Activated CD8-positive, alpha-beta memory T cell treated with anti-CD3 and anti-CD28 coated beads for 1 hour (primary cell): Measurements from ENCODE around the gene RASSF3.
"Not testable (repeated sequence)": the region's sequence is repeated elsewhere in the genome, so short reads cannot be mapped to it uniquely, and the experiment has no call there.

Source experiments
- DNase-seq, 2 donors: peaks; one replicate each; pipeline ENCODE4 v3.0.0-alpha.2; 2020; ENCODE audit warnings: low read depth in 1 of 2; ENCODE audit errors: extremely low read depth in 1 of 2

The RASSF3 gene, protein sequence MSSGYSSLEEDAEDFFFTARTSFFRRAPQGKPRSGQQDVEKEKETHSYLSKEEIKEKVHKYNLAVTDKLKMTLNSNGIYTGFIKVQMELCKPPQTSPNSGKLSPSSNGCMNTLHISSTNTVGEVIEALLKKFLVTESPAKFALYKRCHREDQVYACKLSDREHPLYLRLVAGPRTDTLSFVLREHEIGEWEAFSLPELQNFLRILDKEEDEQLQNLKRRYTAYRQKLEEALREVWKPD

DNA sequence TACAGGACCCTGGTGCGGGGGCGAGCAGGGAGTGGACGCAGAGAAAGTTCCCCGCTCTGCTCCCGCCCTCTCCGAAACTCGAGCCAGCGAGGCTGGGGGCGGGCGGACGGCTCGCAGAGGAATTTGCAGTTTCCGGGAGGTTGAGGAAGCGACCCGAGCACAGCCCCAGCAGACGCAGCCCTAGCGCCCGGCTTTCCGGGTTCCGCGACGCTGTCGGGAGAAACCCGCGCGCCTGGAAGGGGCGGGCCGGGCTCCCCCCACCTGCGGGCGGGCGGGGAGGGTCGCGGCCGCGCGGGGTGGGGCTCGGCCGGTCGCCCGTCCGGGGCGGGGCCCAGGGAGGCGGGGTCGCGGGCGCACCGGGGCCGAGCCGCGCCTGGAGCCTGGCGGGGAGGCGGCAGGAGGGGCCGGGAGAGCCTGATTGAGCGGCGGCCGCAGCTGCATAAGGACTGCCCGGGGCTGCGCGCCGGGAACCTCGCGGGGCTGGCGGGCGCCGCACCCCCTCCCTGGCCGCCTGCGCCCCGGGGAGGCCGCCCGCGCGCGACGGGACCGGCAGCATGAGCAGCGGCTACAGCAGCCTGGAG, at the start of gene RASSF3:
TSS of gene RASSF3 (plus strand) at position 417 of the 581 bp plus-strand sequence. CDS start at position 555, 138 bp downstream.
- peak; percentile 26 to 66 for DNase-seq

DNA sequence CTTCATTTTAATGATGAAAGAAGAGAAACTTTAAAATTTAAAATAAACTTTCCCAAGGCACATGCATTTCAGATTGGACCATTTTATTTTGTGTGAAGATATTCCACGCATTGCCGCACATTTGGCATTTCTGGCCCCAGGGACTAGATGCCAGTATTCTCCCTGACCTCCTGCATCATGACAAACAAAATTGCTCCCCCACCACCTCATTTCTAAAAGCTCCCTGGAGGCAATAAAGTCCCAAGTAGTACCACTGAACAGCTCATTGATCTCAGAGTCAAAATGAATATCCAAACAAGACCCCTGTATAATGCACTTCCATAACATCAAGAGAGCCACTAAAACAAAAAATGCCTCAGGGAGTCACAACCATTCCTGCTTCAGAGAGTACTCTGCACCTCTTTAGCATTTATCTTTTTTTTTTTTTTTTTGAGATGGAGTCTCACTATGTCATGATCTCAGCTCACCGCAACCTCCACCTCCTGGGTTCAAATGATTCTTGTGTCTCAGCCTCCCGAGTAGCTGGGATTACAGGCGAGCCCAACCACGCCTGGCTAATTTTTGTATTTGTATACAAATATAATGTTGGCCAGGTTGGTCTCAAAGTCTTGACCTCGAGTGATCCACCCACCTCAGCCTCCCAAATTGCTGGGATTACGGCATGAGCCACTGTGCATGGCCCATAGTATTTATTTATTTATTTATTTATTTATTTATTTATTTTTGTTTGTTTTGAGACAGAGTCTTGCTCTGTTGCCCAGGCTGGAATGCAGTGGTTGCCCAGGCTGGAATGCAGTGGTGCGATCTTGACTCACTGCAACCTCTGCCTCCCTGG, 48.8 kb upstream of the RASSF3 start:
- no peak for DNase-seq

DNA sequence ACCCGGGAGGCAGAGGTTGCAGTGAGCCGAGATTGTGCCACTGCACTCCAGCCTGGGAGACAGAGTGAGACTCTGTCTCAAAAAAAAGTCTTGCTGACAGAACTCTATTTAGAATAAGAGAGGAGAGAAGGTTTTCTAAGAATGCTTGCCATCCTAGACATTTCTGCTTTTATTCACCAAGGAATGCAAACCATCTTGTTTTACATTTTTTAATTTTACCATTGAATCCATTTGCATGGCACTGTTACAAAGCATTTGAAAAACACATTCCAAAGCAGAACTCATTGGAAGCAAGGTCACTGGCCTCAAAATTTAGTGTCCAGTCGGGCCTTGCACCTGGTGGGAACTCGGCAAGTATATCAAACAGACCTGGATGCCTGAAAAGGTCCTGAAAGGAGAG, 44.2 kb upstream of the RASSF3 start:
- no peak for DNase-seq

DNA sequence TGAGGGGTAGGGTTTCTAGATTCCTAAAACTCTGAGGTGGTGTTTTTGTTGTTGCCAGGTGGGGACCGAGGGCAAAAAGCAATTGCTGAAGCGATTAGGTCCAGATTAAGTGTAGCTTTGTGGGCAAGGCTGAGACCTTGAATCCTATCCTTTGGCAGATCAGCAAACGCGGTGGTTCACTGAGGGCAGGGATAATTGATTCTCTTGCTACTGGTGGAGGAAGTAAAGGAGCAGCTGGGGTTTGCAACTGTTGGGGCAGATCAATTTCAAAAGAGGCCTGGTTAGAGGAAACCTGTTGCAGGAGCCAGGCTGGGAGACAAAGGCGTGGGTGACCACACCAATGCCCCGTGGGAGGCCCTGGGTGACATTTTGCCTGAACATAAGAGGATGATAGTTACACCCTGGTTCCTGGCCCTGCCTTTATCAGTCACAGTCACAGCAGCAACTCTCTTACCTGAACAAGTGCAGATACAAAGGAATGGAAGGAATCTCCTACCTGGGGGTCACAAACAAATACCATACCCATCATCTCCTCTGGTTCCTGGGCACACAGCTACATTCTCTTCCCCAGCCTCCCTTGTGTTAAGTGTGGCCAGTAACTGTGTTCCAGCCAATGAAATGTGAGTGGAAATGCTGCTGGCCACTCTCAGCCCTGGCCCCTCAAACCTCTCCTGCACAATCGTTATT, 43.3 kb upstream of the RASSF3 start:
- no peak for DNase-seq

DNA sequence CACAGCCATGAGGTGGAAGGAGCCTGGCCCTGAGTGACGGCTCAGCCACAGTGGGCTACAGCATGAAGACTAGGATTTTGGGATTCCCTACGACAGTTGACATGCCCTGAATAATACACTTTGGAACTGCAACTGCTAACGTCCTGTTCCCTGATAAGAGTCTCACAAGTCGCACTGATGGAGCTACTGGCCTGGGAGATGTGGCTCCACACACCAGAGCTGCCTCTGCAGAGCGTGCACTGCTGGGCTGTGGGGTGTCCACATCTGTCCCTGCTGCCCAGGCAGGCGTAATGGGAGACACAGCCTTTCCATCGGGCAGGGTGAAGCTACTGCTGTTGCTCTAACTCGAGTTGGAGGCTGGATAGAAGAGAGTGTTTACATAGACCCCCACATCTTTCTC, 42.7 kb upstream of the RASSF3 start:
- no peak for DNase-seq

DNA sequence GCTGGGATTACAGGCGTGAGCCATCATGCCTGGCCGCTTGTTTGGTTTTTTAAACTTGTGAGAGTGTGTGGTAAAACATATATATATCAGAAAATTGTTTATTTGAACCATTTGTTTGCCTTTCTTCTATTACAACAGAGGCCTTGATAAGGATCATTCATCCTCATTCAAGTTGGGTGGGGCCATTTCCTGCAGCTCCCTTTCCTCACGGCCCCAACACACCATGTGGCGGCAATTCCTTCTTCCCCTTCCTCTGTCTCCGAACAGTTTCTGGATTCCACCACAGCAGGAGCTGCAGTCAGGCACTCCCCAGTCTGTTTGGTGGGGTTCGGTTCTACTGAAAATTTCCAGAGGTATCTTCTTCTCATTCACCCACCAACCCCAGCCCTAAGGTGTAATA, 42.0 kb upstream of the RASSF3 start:
- DNase-seq = no peak

DNA sequence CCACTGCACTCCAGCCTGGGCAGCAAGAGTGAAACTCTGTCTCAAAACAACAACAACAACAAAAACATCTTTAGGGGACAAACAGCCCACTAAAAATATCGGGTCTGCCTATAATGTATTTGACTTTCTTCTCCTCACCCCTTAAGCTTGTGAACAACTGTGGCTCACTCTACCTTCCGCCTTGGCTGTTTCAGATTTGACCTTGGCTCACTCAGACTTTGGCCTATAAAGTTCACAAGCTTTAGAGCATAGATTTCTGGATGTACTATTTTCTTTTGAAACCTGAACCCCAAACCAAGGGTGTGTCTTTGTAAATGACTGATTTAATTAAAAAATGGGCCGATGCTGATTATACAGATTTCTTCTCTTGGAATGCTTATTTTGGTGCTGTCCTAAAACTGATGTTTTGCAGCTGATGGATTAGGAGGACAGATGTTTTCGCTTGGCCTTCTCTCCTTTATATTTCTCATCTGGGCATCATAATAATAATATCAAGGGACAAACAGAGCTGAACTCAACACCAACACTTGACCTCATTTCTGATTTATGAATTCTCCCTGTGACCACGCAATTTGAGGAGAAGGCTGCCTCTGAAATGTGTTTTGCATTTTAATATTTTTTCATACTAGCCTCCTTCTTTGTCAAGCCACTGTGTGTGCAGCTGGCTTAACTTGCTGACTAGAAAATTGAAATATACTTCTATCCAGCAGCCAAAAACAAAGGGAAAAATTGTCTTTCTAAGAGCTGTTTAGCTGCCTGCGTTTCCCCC, 40.2 kb upstream of the RASSF3 start:
- DNase-seq = no peak

DNA sequence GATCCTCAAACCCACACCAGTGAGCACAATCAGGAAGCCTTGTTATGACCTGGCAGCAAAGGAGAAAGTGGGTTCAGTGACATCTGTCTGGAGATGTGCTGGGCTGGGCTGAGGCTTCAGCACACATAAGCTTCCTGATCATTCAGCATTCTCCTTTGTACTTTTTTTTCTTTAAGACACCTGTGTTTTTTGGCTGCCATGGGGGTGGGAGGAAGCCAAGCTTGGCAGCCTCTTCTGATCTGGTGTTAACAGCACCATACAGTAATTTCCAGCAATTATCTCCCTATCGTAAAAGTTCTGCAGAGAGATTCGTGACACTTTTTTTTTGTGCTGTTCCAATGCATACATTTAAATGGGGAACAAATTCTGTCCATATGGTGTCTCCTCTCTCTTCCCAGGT, 38.9 kb upstream of the RASSF3 start:
- DNase-seq = no peak

DNA sequence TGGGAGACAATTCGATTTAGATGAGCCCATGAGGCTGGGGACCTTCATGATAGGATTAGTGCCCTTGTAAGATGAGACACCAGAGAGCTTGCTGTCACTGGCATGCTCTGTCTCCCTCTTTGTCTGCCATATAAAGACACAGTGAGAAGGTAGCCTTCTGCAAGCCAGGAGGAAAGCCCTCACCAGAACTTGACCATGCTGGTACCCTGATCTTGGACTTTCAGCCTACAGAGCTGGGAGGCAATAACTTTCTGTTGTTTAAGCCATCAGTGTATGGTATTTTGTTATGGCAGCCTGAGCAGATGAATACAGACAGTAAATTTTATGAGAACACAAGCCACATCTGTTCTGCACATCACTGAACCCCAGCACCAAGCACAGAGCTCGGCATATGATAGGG, 38.1 kb upstream of the RASSF3 start:
- DNase-seq = no peak

DNA sequence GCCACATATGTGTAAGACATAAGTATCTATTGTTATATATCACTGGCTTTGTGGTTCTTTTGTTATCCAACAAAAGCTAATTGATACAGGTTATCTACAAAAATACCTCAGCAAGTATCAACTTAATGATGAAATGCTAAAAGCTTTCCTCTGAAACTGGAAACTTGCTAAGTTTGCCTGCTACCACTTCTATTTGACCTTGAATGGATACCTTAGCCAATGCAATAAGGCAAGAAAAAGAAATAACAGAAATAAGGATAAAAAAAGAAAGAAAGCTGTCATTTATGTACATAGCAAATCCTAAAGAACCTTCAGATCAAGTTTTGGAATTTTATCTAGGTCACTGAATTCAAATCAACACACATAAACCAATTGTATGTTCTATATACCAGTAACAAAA, 35.5 kb upstream of the RASSF3 start:
- no peak for DNase-seq

DNA sequence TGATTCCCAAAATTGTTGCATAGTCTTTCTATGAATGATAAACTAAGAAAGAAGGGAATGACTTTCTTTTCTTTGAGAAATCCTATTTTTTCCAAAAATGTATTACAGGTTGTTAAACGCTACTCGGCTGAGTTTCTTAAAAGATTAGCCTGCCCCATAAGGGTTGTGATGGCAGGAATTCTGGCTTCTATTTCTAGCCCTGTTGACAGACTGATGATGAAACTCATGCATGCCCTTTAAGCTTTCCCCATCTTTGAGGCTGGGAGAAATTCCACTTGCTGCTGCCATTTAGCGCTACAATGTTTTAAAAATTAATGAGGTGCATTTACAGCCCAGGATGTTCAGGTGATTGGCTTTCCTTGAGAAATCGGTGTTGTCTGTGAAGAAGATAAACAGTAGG, 33.2 kb upstream of the RASSF3 start:
- DNase-seq = no peak

DNA sequence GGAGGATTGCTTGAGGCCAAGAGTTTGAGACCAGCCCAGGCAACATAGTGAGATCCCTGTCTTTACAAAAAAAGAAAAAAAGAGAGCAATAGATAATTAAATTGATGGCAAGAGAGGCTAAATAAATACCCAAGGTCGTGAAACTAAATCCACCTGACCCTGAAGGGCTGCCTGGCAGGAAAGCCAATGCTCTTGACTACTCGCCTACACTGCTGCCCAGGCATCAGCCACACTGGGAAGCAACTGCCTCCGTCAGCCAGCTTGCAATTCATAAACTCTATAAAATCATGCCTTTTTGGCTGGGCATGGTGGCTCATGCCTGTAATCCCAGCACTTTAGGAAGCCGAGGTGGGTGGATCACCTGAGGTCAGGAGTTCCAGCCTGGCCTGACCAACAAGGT, 31.7 kb upstream of the RASSF3 start:
- DNase-seq = no peak

DNA sequence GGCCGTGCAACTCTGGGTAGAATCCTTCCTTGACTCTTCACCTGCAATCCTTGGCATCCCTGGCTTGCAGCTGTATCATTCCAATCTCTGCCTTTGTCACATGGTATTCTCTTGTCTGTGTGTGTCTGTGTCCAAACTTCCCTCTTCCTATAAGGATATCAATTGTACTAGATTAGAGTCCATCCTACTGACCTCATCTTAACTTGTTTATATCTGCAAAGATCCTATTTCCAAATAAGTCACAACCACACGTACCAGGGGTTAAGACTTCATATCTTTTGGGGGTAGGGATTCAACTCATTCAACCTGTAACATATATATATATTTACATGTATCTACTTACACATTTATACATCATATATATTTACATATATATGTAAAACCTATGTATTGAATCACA, 29.6 kb upstream of the RASSF3 start:
- no peak for DNase-seq

DNA sequence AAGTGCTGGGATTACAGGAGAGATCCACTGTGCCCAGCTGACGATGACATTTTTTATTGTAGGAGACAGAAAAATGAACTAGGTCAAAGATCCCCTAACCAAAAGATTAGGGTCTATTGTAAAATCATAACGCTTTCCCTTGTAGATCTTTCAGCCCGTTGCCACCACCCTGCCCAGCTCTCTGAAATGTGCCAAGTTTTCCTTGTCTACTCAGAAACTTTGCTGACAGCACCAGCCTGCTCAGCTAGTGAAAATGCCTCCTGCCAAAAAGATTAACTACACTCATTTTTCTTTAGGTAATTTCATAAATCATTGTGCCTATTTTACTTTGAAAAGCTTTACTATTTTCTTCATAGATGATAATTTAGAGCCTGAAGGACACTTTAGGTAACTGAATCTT, 28.2 kb upstream of the RASSF3 start:
- no peak for DNase-seq

DNA sequence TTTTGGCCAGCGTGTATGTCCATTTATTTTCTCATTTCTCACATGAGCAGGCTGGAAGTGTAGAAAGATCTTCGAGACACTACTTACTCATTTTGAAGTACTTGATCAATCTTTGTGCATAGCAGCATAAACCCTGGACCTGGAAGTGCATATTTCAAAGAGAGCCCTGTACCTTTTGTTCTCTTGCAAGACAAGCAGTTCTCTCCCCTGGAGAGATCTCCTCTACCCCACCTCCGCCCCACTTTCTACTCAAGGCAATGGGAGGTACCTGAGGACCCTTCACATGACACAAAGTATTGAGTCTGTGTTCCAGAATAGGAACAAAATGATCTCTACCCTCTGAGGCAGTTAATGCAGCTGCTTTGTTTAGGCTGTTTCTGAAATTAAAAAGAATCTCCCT, 27.4 kb upstream of the RASSF3 start:
- DNase-seq = no peak

DNA sequence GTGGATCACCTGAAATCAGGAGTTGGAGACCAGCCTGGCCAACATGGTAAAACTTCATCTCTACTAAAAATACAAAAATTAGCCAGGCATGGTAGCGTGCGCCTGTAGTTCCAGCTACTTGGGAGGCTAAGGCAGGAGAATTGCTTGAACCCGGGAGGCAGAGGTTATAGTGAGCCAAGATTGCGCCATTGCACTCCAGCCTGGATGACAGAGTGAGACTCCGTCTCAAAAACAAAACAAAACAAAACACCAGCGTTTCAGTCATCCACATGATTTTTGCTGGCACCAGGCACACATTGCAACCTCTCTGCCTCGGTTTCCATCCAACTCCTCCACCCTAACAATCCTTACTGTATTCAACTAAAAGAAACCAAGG, 26.9 kb upstream of the RASSF3 start:
- not testable (repeated sequence) for DNase-seq

DNA sequence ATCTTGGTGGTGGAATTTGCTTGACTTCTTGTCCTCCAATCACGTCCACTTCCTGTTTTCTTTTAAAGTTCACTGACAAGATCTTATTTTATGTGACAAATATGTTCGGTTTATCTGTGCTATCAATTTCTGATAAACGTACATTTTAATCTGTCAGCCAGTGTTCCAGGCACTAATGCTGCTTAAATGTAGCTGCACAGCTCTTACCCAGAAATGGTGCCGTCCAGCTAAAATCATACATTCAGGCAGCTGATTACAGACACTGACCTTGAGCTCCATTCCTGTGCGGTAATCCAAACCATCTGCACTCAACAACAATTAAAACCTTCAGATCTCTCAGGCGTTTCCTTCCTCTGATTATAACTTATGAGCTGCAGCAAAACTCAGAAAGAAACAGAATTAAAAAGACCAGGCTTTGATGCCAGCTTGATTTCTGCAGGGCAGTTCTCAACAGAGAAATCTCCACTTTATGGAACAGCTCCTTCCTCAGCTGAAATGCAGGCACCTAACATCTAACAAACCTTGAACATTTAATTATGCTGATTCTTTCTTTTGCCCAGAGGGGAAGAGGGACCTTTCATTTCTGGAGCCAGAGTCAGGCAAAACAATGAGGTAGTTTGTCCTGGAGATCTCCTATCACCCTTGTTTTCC, 26.4 kb upstream of the RASSF3 start:
- no peak for DNase-seq

DNA sequence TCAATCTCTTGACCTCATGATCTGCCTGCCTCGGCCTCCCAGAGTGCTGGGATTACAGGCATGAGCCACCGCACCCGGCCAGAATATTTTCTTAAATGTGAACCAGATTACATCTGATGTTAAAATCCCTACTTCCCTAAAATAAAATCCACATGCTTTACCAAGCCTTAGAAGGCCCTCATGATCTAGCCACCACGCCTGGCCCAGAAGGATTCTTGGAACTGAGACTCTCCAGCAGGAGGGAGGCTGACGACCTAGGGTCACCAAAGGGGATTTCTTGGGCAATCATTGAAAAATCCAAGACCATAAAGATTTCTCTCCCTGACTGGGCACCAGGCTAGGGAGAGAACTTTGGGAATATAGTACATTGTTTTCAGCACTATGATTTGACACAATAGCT, 25.2 kb upstream of the RASSF3 start:
- DNase-seq = no peak

DNA sequence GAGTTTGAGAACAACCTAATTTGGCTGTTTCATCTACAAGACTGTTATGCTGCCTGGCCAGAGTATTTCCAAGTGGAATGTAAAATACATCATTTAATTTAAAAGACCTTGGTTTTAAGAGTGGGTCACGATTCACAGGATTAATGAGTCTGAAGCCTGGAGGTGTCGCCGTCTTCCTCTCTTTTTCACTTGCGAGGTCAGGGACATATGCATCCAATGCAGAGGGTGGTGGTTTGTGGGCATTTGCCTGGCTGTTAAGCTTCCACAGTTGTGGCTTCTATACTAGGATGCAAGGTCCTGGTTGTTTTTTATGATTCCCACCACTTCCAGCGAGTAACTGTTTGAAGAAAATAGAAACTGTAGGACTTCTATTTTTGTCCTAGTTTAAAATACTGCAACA, 22.8 kb upstream of the RASSF3 start:
- no peak for DNase-seq

DNA sequence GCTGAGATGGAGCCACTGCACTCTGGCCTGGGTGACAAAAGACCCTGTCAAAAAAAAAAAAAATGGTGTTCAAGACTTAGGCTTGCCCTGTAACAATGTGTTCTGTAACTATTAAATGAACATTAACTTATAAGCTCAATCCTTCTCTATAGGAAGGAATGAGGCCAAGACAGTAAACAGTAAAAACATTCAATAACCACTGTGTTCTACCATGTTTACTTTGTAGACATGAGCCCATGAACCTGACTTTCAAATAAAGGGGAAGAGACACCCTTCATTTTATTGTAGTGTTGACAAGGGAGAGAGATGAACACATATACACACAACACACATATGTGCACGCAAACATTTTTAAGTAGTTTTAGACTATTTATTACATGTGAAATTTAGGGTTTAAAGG, 20.1 kb upstream of the RASSF3 start:
- DNase-seq = no peak
